H1 (cell line): ENCODE data around the gene RAB11FIP3. TPM values are rescaled to one million over a fixed set of nuclear protein-coding genes. Genes with fewer than 3 reads are reported as not detected.

ENCODE experiments used
- CTCF ChIA-PET: fragments of 300-600 bp; sonication (Branson Sonifier 250); formaldehyde crosslinking; loops from one replicate; lab custom pipeline; 2021; ENCODE audit not compliant: partially characterized antibody; lab: Charles Lee
- POLR2A ChIA-PET: fragments of 300-600 bp; sonication (Branson Sonifier 250); formaldehyde crosslinking; loops from one replicate; lab custom pipeline; 2021; ENCODE audit warnings: inconsistent platforms; ENCODE audit not compliant: partially characterized antibody; lab: Charles Lee
- DNase-seq, 2 experiments: peaks; one replicate each; pipeline versions ENCODE4 v3.0.0 to v3.0.0-alpha.2; 2010 to 2022; ENCODE audit warnings: low spot score in 2 of 2, low read depth in 1 of 2, mixed read lengths in 1 of 2
- FAIRE-seq: peaks from 2 replicates; lab custom pipeline; 2011; peaks lifted over from hg19 to GRCh38; lab: Jason Lieb, UNC
- H2AFZ ChIP-seq: 2 replicates; pipeline ENCODE4 v1.8.1; 2012; ENCODE audit warnings: low read length, inconsistent platforms
- H2AK5ac ChIP-seq: 2 replicates; pipeline ENCODE4 v1.6.1; 2013; ENCODE audit warnings: low read depth, low read length
- H2BK120ac ChIP-seq: replicated peaks from 2 replicates; pipeline ENCODE3; 2013; ENCODE audit warnings: low read depth, low read length, inconsistent platforms
- H2BK12ac ChIP-seq: 2 replicates; pipeline ENCODE4 v1.6.1; 2013; ENCODE audit warnings: low read depth, low read length
- H2BK15ac ChIP-seq: 2 replicates; pipeline ENCODE4 v1.6.1; 2013; ENCODE audit warnings: low read length
- H2BK20ac ChIP-seq: 2 replicates; pipeline ENCODE4 v1.6.1; 2013; ENCODE audit warnings: low read length
- H2BK5ac ChIP-seq: 2 replicates; pipeline ENCODE4 v1.6.1; 2013; ENCODE audit warnings: low read depth, low read length
- H3K14ac ChIP-seq: 2 replicates; pipeline ENCODE4 v1.6.1; 2013; ENCODE audit warnings: inconsistent platforms; ENCODE audit not compliant: insufficient read length
- H3K18ac ChIP-seq: 2 replicates; pipeline ENCODE4 v1.6.1; 2013; ENCODE audit warnings: low read length; ENCODE audit errors: extremely low read depth
- H3K23ac ChIP-seq: 2 replicates; pipeline ENCODE4 v1.6.1; 2013; ENCODE audit warnings: inconsistent platforms; ENCODE audit not compliant: insufficient read length
- H3K23me2 ChIP-seq: 2 replicates; pipeline ENCODE4 v1.6.1; 2013; ENCODE audit warnings: low read depth, low read length
- H3K27ac ChIP-seq: 2 replicates; pipeline ENCODE4 v1.6.1; 2011; ENCODE audit warnings: low read depth, low read length, inconsistent platforms
- H3K27me3 ChIP-seq, 4 experiments: replicated peaks in 1 of 4; 1 replicate in 1 of 4; 2 replicates in 3 of 4; pipeline versions ENCODE4 v1.6.1 to v1.8.1; 2011 to 2013; ENCODE audit warnings: low read length in 3 of 4, mild to moderate bottlenecking in 3 of 4, inconsistent platforms in 2 of 4, mixed read lengths in 2 of 4, moderate library complexity in 1 of 4; ENCODE audit not compliant: control insufficient read depth in 3 of 4, insufficient read depth in 3 of 4; ENCODE audit errors: extremely low read depth in 1 of 4
- H3K36me3 ChIP-seq, 4 experiments: 2 replicates each; pipeline versions ENCODE4 v1.6.1 to v1.8.1; 2011 to 2013; ENCODE audit warnings: mild to moderate bottlenecking in 4 of 4, low read length in 3 of 4, moderate library complexity in 2 of 4, control low read depth in 1 of 4, inconsistent platforms in 1 of 4; ENCODE audit not compliant: insufficient read depth in 4 of 4, control insufficient read depth in 2 of 4
- H3K4ac ChIP-seq: replicated peaks from 2 replicates; pipeline ENCODE3; 2013; ENCODE audit warnings: low read length, low read depth, mixed read lengths, inconsistent platforms; ENCODE audit not compliant: insufficient read length
- H3K4me1 ChIP-seq, 4 experiments: replicated peaks in 1 of 4; 1 replicate in 1 of 4; 2 replicates in 3 of 4; pipeline versions ENCODE4 v1.6.1 to v1.8.1; 2011 to 2013; ENCODE audit warnings: low read length in 3 of 4, inconsistent platforms in 2 of 4, mixed read lengths in 1 of 4; ENCODE audit not compliant: insufficient read depth in 4 of 4, control insufficient read depth in 3 of 4
- H3K4me2 ChIP-seq, 2 experiments: 2 replicates each; pipeline versions ENCODE4 v1.6.1 to v1.8.1; 2011 to 2013; ENCODE audit warnings: low read depth in 2 of 2, low read length in 2 of 2, control low read depth in 1 of 2, inconsistent platforms in 1 of 2, mild to moderate bottlenecking in 1 of 2; ENCODE audit not compliant: insufficient read depth in 1 of 2
- H3K4me3 ChIP-seq, 4 experiments: fragments of 200-600, 300-600 bp in 1 of 4; sonication (generic), shearing (Covaris generic), sonication (Bioruptor Twin) in 1 of 4; 2 replicates each; pipeline versions ENCODE4 v1.5.1 to v1.8.1; 2011 to 2016; ENCODE audit warnings: low read length in 4 of 4, low read depth in 3 of 4, control low read depth in 2 of 4, inconsistent platforms in 2 of 4, mild to moderate bottlenecking in 2 of 4, mixed read lengths in 1 of 4, moderate library complexity in 1 of 4; ENCODE audit not compliant: insufficient read depth in 2 of 4; ENCODE audit errors: extremely low read depth in 1 of 4
- H3K56ac ChIP-seq: replicated peaks from 2 replicates; pipeline ENCODE3; 2013; ENCODE audit warnings: low read depth, mild to moderate bottlenecking, mixed read lengths, low read length, inconsistent platforms; ENCODE audit not compliant: insufficient read length
- H3K79me1 ChIP-seq: 2 replicates; pipeline ENCODE4 v1.6.1; 2013; ENCODE audit warnings: low read depth, low read length, control low read depth
- H3K79me2 ChIP-seq, 2 experiments: 2 replicates each; pipeline versions ENCODE4 v1.6.1 to v1.8.1; 2012 to 2013; ENCODE audit warnings: low read length in 2 of 2, mild to moderate bottlenecking in 2 of 2, inconsistent platforms in 1 of 2; ENCODE audit not compliant: insufficient read depth in 2 of 2, control insufficient read depth in 1 of 2
- H3K9ac ChIP-seq, 4 experiments: replicated peaks in 1 of 4; 1 replicate in 1 of 4; 2 replicates in 3 of 4; pipeline versions ENCODE4 v1.6.1 to v1.8.1; 2011 to 2013; ENCODE audit warnings: low read depth in 3 of 4, low read length in 3 of 4, control low read depth in 2 of 4, mild to moderate bottlenecking in 2 of 4, moderate library complexity in 2 of 4, inconsistent platforms in 1 of 4; ENCODE audit errors: extremely low read depth in 1 of 4
- H3K9me3 ChIP-seq, 2 experiments: 2 replicates each; pipeline versions ENCODE4 v1.6.1 to v1.8.1; 2012 to 2013; ENCODE audit warnings: mild to moderate bottlenecking in 2 of 2, moderate library complexity in 2 of 2, control low read depth in 1 of 2, inconsistent platforms in 1 of 2, low read depth in 1 of 2, low read length in 1 of 2, mixed read lengths in 1 of 2; ENCODE audit not compliant: insufficient read depth in 2 of 2
- H4K20me1 ChIP-seq, 2 experiments: replicated peaks in 1 of 2; 2 replicates each; pipeline versions ENCODE3 to v1.8.1; 2011 to 2013; ENCODE audit warnings: inconsistent platforms in 2 of 2, low read length in 2 of 2, mild to moderate bottlenecking in 1 of 2; ENCODE audit not compliant: insufficient read depth in 2 of 2, control insufficient read depth in 1 of 2
- H4K5ac ChIP-seq: 2 replicates; pipeline ENCODE4 v1.6.1; 2013; ENCODE audit warnings: low read length, low read depth, mixed read lengths, inconsistent platforms; ENCODE audit not compliant: insufficient read length
- H4K8ac ChIP-seq: 2 replicates; pipeline ENCODE4 v1.8.0; 2013; ENCODE audit warnings: mild to moderate bottlenecking, moderate library complexity, low read length, inconsistent platforms; ENCODE audit not compliant: insufficient read depth; ENCODE audit errors: extremely low read depth
- H4K91ac ChIP-seq: replicated peaks from 2 replicates; pipeline ENCODE3; 2013; ENCODE audit warnings: low read length, mixed read lengths, inconsistent platforms; ENCODE audit not compliant: insufficient read length
- MAFK ChIP-seq: IDR thresholded peaks from 2 replicates; pipeline ENCODE4 v1.6.1; 2012; ENCODE audit warnings: low read depth, mild to moderate bottlenecking, improper control_type of control experiment, low read length
- NANOG ChIP-seq: IDR thresholded peaks from 2 replicates; pipeline ENCODE4 v1.6.1; 2011; ENCODE audit warnings: low read length, low read depth, mild to moderate bottlenecking, inconsistent platforms; ENCODE audit not compliant: insufficient read depth, poor library complexity, severe bottlenecking
- RAD21 ChIP-seq, 2 experiments: IDR thresholded peaks in 1 of 2; conservative IDR thresholded peaks in 1 of 2; 2 replicates each; pipeline ENCODE4 v1.6.1; 2011; ENCODE audit warnings: low read depth in 2 of 2, low read length in 2 of 2, improper control_type of control experiment in 1 of 2, inconsistent platforms in 1 of 2, mild to moderate bottlenecking in 1 of 2, moderate library complexity in 1 of 2
- SAP30 ChIP-seq: fragments of 300-600 bp; sonication (generic); IDR thresholded peaks from 2 replicates; pipeline ENCODE4 v1.7.1; 2012; ENCODE audit warnings: low read length, moderate library complexity, mild to moderate bottlenecking, inconsistent platforms; ENCODE audit not compliant: insufficient read depth, insufficient replicate concordance
- SIN3A ChIP-seq, 2 experiments: IDR thresholded peaks in 1 of 2; conservative IDR thresholded peaks in 1 of 2; 2 replicates each; pipeline ENCODE4 v1.6.1; 2011 to 2012; ENCODE audit warnings: low read length in 2 of 2, improper control_type of control experiment in 1 of 2, low read depth in 1 of 2, mild to moderate bottlenecking in 1 of 2
- TCF12 ChIP-seq: IDR thresholded peaks from 2 replicates; pipeline ENCODE4 v1.6.1; 2011; ENCODE audit warnings: low read depth, mild to moderate bottlenecking, low read length
- WGBS, 2 experiments: shearing (Covaris generic) in 1 of 2; methylation state at CpG; one replicate each; pipeline versions ENCODE4 v1.1.6 to v1.1.7; 2013 to 2015; ENCODE audit warnings: low lambda C conversion rate in 2 of 2, mixed read lengths in 2 of 2, inconsistent platforms in 1 of 2, low coverage in 1 of 2, missing lambda C conversion rate in 1 of 2; ENCODE audit not compliant: insufficient replicate concordance in 2 of 2, insufficient coverage in 1 of 2, insufficient read length in 1 of 2; ENCODE audit errors: extremely low coverage in 1 of 2, missing lambda C conversion rate in 1 of 2; 5-methylcytosine and 5-hydroxymethylcytosine counted together
- polyA plus RNA-seq, 7 experiments: library from polyadenylated mRNA; depleted of rRNA in 3 of 7; stranded (reverse) in 5 of 7; unstranded in 2 of 7; fragments of >200 nt in 5 of 7; fragments of 200-250 nt in 2 of 7; gene quantifications; 1 replicate in 5 of 7; 2 replicates in 1 of 7; 4 replicates in 1 of 7; pipeline versions ENCODE4 v1.2.1 to v1.2.3, GENCODE V29; 2011 to 2013; ENCODE audit warnings: missing spikeins in 2 of 7, mixed read lengths in 2 of 7
- total RNA-seq: library from RNA; stranded (reverse); fragmentation: NEBNext Ultra II Directional; extraction: Animal tissue kit (Norgen Biotek cat#: 25700); gene quantifications from 2 replicates; pipeline ENCODE4 v1.2.1, GENCODE V29; 2021
- TF ChIP-seq, protein P1 (sequence below), 3 experiments: IDR thresholded peaks; 1 replicate in 2 of 3; 2 replicates in 1 of 3; pipeline versions ENCODE4 v1.5.1 to v1.6.1; 2011; ENCODE audit warnings: low read length in 3 of 3, mild to moderate bottlenecking in 3 of 3, inconsistent platforms in 2 of 3, low read depth in 1 of 3, moderate library complexity in 1 of 3; ENCODE audit not compliant: insufficient read depth in 1 of 3; ENCODE audit errors: control extremely low read depth in 1 of 3

RAB11FIP3 gene
- total and polyA plus RNA-seq, 2 of the 8 experiments (the other 6 are each of a cell fraction or from before 2014, with no cell fraction given): 9.3 to 35.2 TPM

DNA sequence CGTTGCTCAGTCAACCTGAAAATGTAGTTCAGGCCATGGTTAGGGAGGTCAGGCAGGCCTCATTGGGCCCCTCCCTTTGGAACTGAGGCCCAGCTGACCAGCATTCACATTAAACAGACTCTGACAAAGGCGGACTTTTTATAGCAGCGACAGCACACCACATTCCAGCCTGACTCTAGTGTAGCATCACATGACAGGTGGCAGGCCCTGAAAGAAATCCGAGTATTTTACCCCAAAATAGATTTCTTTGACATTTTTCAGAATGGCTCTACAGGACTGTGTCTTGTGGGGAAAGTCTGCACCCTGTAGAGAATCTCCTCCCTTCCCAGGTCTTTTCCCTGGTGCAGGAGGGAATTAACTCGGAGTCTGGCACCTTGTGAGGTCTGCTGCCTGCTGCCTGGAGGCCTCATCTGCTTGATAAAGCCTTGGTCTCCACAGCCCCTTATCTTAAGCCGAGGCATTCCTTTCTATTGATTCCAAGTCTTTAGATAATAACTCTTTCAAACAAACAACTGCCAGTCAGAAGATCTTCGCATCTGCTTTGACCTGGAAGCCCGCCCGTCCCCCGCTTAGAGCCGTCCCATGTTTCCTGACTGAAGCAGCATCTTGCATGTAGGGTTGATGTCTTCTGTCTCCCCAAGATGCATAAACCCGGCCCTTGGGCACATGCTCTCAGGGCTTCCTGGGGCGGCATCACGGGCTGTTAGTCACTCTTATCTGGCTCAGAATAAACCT, 58.1 kb downstream of the RAB11FIP3 start:
- no peak for DNase-seq
- H2BK12ac ChIP-seq: no peak overlapping the region
- H2AK5ac ChIP-seq: no peak overlapping the region
- no peak overlapping the region for H4K91ac ChIP-seq
- peaks cover 3% of the 10 kb centered on the region; the same call in 1 of the 2 replicates for H3K79me1 ChIP-seq
- no peaks in the 10 kb centered on the region for H3K9me3 ChIP-seq
- H4K8ac ChIP-seq: no peak overlapping the region
- POLR2A ChIA-PET: interaction anchor here (1.0 to 1.8 kb wide), 5 partner anchors 11 to 100 kb away, joined by 3 to 5 read pairs (median 3); no protein-coding TSS in a partner anchor
- peak overlapping the region; percentile 24 for H2BK120ac ChIP-seq
- no peak overlapping the region for H3K9ac ChIP-seq
- H3K36me3 ChIP-seq: no peaks in the 10 kb centered on the region
- peak overlapping the region; percentile 66 for H3K27ac ChIP-seq
- no peak overlapping the region for H3K14ac ChIP-seq
- H3K27me3 ChIP-seq: no peaks in the 10 kb centered on the region
- H3K23me2 ChIP-seq: no peaks in the 10 kb centered on the region
- no peak overlapping the region for H4K5ac ChIP-seq
- H3K4me1 ChIP-seq: peaks cover 10 to 16% (median 12%) of the 10 kb centered on the region in 4 experiments
- no peak overlapping the region for H3K4ac ChIP-seq
- H3K56ac ChIP-seq: no peak overlapping the region
- no peak overlapping the region for H3K4me3 ChIP-seq
- peaks cover 0 to 3% of the 10 kb centered on the region in 2 experiments for H4K20me1 ChIP-seq
- peak overlapping the region in 1 of 2 experiments; percentile 10; a peak in 1 of 4 replicates for H3K4me2 ChIP-seq
- peak; percentile 39 for FAIRE-seq
- CTCF ChIA-PET: interaction anchor here (0.6 to 6.7 kb wide), 6 partner anchors 8 to 813 kb away, joined by 3 to 31 read pairs (median 4); no protein-coding TSS in a partner anchor
- no peaks in the 10 kb centered on the region for H3K79me2 ChIP-seq
- H2AFZ ChIP-seq: no peak overlapping the region
- no peak overlapping the region for H2BK15ac ChIP-seq
- H3K18ac ChIP-seq: peak overlapping the region; percentile 78; the same call in 1 of the 2 replicates
- H2BK20ac ChIP-seq: no peak overlapping the region
- H2BK5ac ChIP-seq: peak overlapping the region; percentile 22
- WGBS, 2 experiments: 66% methylated on average over 14 of the region's 14 CpGs; no CpG with 5 or more reads in 1 of the 2 experiments
- no peak overlapping the region for H3K23ac ChIP-seq
- TF ChIP-seq MAFK: no peak
- no peak for TF ChIP-seq RAD21 (IDR thresholded peaks at IDR 0.05 in 1 of 2, conservative IDR thresholded peaks at IDR 0.05 in 1 of 2; ENCODE audit: low read depth in 2 of 2, low read length in 2 of 2)
- TF ChIP-seq SAP30: no peak
- TF ChIP-seq SIN3A (conservative IDR thresholded peaks at IDR 0.05 in 1 of 2, IDR thresholded peaks at IDR 0.05 in 1 of 2; ENCODE audit: low read depth in 1 of 2, low read length in 2 of 2): 0 out of 4 replicates have a peak, but pooled peaks of 1 of the 2 experiments have one; percentile 27
- TF ChIP-seq TCF12: 0 out of 2 replicates have a peak, but pooled peaks have one; percentile 4
- TF ChIP-seq, protein P1, sequence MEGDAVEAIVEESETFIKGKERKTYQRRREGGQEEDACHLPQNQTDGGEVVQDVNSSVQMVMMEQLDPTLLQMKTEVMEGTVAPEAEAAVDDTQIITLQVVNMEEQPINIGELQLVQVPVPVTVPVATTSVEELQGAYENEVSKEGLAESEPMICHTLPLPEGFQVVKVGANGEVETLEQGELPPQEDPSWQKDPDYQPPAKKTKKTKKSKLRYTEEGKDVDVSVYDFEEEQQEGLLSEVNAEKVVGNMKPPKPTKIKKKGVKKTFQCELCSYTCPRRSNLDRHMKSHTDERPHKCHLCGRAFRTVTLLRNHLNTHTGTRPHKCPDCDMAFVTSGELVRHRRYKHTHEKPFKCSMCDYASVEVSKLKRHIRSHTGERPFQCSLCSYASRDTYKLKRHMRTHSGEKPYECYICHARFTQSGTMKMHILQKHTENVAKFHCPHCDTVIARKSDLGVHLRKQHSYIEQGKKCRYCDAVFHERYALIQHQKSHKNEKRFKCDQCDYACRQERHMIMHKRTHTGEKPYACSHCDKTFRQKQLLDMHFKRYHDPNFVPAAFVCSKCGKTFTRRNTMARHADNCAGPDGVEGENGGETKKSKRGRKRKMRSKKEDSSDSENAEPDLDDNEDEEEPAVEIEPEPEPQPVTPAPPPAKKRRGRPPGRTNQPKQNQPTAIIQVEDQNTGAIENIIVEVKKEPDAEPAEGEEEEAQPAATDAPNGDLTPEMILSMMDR (IDR thresholded peaks at IDR 0.05; ENCODE audit: control extremely low read depth in 1 of 3, insufficient read depth in 1 of 3, low read depth in 1 of 3, low read length in 3 of 3): no peak
- peak; percentile 24 for TF ChIP-seq NANOG
